NCI-H526 treated with DMSO at 0.1 percent for 48 hours (cell line): ENCODE results near the gene ICAM5.

Experiments used
- DNase-seq: peaks from one replicate; lab custom pipeline; 2025; lab: John Stamatoyannopoulos, UW

ICAM5 gene

GRCh38 chr19:10292206-10292788, 2.5 kb downstream of the ICAM5 start:
- peak; percentile 9 for DNase-seq

- DNase-seq = no peak
These were observed 3.3 kb downstream of the ICAM5 start for GRCh38 chr19:10292789-10293636.

DNA sequence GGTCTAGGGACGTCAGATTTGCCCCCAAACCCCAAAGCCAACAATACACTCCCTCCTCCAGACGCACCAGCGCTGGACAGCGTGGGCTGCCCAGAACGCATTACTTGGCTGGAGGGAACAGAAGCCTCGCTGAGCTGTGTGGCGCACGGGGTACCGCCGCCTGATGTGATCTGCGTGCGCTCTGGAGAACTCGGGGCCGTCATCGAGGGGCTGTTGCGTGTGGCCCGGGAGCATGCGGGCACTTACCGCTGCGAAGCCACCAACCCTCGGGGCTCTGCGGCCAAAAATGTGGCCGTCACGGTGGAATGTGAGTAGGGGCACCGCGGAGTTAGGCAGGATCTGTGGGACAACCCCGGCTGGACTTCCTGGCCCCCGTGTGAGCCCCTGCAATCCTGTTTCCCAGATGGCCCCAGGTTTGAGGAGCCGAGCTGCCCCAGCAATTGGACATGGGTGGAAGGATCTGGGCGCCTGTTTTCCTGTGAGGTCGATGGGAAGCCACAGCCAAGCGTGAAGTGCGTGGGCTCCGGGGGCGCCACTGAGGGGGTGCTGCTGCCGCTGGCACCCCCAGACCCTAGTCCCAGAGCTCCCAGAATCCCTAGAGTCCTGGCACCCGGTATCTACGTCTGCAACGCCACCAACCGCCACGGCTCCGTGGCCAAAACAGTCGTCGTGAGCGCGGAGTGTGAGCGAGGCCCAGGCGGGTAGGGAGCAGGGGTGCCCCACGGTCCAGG, 4.0 kb downstream of the ICAM5 start:
- no peak for DNase-seq

DNA sequence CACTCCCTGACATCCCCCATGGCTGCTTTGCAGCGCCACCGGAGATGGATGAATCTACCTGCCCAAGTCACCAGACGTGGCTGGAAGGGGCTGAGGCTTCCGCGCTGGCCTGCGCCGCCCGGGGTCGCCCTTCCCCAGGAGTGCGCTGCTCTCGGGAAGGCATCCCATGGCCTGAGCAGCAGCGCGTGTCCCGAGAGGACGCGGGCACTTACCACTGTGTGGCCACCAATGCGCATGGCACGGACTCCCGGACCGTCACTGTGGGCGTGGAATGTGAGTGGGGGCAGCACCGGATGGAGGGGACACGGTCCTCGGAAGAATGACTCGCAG, 4.6 kb downstream of the ICAM5 start:
- DNase-seq = no peak

- no peak for DNase-seq
These were observed 5.6 kb downstream of the ICAM5 start for GRCh38 chr19:10295305-10295846.

- DNase-seq = no peak
These were observed 6.3 kb downstream of the ICAM5 start for GRCh38 chr19:10295847-10296591.

DNA sequence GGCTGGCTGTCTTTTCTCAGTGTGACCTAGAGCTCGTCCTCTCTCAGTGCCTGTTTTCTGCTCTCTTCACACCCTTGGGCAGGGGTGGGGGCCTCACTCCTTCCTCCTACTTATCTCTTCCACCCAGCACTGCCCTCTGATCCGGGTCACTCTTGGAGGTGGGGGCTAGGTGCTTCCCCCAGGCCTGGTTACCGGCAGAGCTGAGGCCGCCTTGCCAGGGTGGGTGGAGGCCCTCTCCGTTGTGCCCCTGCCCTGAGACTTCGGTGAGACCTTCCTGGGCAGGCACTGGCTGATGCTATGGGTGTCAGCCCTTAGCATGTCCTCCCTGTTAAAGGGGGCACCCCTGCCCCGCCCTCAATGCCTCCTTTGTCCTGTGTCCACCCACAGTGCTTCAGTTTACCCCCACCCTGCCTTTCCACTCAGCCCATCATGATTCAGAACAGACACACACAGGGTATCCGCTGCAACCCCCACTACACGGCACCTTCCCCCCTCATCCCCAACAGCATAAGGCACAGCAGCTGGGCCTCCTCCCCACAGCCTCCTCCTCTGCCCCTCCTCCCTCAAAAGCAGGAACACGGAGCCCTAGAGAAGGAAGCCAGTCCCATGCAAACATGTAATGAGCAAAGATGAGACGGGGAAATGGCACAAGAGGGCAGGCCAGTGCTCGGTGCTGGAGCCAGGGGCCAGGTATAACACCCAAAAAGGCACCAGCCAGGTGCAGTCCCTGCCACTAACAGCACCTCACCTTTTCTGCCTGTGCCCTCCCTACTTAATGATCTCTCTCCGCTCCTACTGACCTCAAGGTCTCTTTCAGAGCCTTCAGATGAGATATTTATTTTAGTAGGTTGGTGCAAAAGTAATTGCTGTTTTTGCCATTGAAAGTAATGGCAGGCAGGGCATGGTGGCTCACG, 10.1 kb downstream of the ICAM5 start:
- DNase-seq = no peak

DNA sequence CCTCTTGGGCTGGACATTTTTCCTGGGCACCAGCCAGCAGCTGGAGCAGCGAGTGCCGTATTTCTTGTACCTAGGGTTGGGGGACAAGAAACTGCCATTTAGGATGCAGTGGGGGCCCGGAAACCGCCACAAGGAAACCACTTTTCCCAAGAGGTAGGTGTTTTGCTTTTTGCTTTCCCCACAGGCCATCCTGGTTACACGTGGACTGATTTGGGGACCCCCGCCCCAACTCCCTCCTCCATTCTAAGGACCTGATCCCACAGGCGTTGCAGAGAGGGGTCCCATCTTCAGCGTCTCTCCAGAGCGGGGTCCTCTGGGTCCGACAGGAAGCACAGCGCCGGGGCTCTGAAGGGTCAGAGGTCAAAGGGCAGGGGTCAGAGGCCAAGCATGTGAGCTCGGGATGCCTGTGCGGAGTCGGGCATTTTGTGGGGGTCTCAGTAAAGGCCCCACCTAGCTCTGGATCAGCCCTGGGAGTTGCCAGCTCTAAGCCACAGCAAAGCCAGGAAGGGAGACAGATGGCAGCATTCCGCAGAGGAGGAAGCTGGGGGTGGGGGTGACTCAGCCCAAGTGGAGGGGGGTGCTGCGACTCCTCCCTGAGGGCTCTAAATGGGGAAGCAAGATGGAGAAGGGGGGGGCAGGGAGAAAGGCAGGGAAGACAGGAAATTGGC, 15.5 kb downstream of the ICAM5 start:
- no peak for DNase-seq

GRCh38 chr19:10306327-10306726, 16.6 kb downstream of the ICAM5 start:
- DNase-seq = no peak

- no peak for DNase-seq
These were observed 19.7 kb downstream of the ICAM5 start, which contains the start of gene ZGLP1 for GRCh38 chr19:10309423-10309822. ZGLP1 (minus strand) TSS chr19:10309815.

DNA sequence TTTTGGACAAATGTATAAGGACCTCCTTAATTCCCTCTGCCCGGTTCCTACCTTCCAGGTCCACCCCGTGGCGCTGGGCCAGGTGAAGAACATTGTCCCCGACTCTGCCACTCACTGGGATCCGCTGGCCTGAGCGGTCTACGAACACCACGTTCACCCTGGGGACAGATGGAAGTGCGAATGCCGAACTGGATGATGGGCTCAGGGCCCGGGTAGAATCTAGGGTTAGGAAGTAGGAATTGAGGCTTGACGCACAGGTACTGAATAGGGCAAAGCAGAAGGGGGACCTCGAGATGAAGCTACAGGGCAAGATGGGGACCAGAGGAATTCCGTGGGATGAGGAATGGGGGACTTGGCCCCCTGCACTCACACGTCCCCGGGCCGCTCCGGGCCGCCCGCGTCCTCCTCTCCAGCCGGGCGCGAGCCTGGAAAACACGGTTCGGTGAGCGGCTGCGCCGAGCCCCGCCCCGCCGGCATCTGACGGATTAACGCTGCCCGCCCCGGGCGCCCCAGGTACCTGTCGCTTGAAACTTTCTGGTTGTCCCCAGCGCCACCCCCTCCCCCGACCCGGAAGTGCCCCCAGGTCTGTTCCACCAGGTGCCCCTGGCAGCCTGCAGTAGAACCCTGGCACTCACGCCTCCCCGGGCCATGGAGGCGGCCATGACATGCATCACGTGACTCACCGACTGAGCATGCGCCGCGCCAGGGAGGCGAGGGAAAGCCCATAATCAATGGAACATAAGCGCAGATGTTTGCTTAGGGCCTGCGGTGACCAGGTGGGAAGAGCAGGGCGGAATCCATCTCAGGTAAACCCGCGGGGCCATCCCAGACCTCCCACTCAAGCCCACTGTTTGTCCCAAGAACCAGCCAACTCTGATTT, 25.8 kb downstream of the ICAM5 start, which contains the start of gene FDX2:
TSS of gene FDX2 (minus strand) at position 681 of the 880 bp plus-strand sequence. CDS start at position 662, 19 bp downstream.
- peak; percentile 63 for DNase-seq

GRCh38 chr19:10316229-10317044, 26.7 kb downstream of the ICAM5 start:
- DNase-seq = no peak

- DNase-seq = no peak
These were observed 27.5 kb downstream of the ICAM5 start for GRCh38 chr19:10317045-10317856.

- DNase-seq = no peak
These were observed 28.2 kb downstream of the ICAM5 start for GRCh38 chr19:10317857-10318462.

DNA sequence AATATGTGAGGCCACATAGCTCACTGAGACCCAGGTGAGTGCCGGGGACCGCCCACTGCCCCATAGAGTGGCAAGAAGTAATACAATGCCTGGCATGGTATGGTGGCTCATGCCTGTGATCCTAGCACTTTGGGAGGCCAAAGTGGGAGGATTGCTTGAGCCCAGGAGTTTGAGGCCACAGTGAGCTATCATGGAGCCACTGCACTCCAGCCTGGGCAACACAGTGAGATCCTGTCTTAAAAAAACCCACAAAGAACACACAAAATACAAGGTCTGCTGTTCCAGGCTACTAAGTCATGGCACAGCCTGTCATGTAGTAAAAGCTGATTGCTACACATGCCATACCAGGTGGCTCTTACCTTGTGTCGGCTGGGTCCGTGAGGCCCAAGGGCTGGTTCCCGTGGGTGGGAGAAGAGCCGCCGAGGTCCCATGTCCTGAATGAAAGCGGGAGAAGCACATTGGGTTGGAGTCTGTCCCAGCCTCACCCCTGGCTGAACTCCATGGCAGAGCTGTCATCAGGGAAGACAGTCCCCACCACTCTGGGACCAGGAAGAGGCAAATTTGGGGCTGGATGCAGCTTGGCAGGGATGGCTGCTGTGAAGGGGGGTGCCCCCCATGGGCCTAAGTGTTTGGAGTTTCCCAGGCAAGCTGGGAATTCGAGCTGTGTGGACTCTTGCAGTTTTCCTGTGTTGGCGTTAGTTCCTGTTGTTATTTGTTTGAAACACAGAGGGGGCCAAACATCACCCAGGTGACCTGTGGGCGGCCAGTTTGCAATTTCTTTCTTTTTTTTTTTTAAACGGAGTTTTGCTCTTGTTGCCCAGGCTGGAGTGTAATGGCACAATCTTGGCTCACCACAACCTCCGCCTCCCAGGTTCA, 29.3 kb downstream of the ICAM5 start:
- DNase-seq = no peak
